GM23338 (cell line): Measurements from ENCODE around the gene HOXD4. TPM values are rescaled to one million over a fixed set of nuclear protein-coding genes. Genes with fewer than 3 reads are reported as not detected.

Experiments
- ATAC-seq: fragments of 200-7000 bp; cut with Tn5 transposase; 3 replicates; pipeline ENCODE4 v1.9.1; 2020
- DNase-seq: peaks from one replicate; pipeline ENCODE4 v3.0.0-alpha.2; 2015; ENCODE audit warnings: low spot score
- H2AFZ ChIP-seq: fragments of 200-600 bp; sonication (generic); 2 replicates; pipeline ENCODE4 v1.8.0; 2016; ENCODE audit warnings: antibody characterized with exemption, mild to moderate bottlenecking, moderate library complexity
- H3F3A ChIP-seq: fragments of 200-600 bp; sonication (generic); replicated peaks from 2 replicates; pipeline ENCODE4 v1.8.0; 2017; ENCODE audit warnings: antibody characterized with exemption, mixed run types, low read depth
- H3K27ac ChIP-seq: fragments of 200-600 bp; sonication (generic); 2 replicates; pipeline ENCODE4 v1.6.1; 2016; ENCODE audit warnings: low read depth
- H3K27me3 ChIP-seq: fragments of 200-600 bp; sonication (generic); 2 replicates; pipeline ENCODE4 v1.8.0; 2016; ENCODE audit warnings: mild to moderate bottlenecking, mixed run types, moderate library complexity; ENCODE audit not compliant: insufficient read depth
- H3K36me3 ChIP-seq: fragments of 200-600 bp; sonication (generic); 2 replicates; pipeline ENCODE4 v1.8.0; 2016; ENCODE audit warnings: mild to moderate bottlenecking; ENCODE audit not compliant: insufficient read depth
- H3K4me1 ChIP-seq: fragments of 200-600 bp; sonication (generic); 2 replicates; pipeline ENCODE4 v1.8.0; 2016; ENCODE audit warnings: mild to moderate bottlenecking, moderate library complexity; ENCODE audit not compliant: insufficient read depth
- H3K4me2 ChIP-seq: fragments of 200-600 bp; sonication (generic); 2 replicates; pipeline ENCODE4 v1.7.1; 2017; ENCODE audit warnings: mixed run types
- H3K4me3 ChIP-seq: fragments of 200-600 bp; sonication (generic); 2 replicates; pipeline ENCODE4 v1.6.1; 2016; ENCODE audit warnings: mixed run types
- H3K79me2 ChIP-seq: fragments of 200-600 bp; sonication (generic); replicated peaks from 2 replicates; pipeline ENCODE4 v1.8.0; 2017; ENCODE audit warnings: mild to moderate bottlenecking; ENCODE audit not compliant: insufficient read depth
- H3K9me2 ChIP-seq: fragments of 200-600 bp; sonication (generic); 2 replicates; pipeline ENCODE4 v1.8.0; 2017; ENCODE audit not compliant: insufficient read depth
- H4K20me1 ChIP-seq: fragments of 200-600 bp; sonication (generic); replicated peaks from 2 replicates; pipeline ENCODE4 v1.8.0; 2017; ENCODE audit warnings: mild to moderate bottlenecking; ENCODE audit not compliant: insufficient read depth
- H3K27ac Mint-ChIP-seq: 2 replicates; pipeline ENCODE4 v1.8.0; 2020; ENCODE audit warnings: inconsistent platforms, mild to moderate bottlenecking, moderate library complexity, mixed read lengths
- H3K27me3 Mint-ChIP-seq: 3 replicates; pipeline ENCODE4 v1.8.0; 2022; ENCODE audit warnings: low read depth, mild to moderate bottlenecking, moderate library complexity, mixed read lengths, inconsistent platforms; ENCODE audit not compliant: insufficient read depth, poor library complexity
- H3K36me3 Mint-ChIP-seq: 3 replicates; pipeline ENCODE4 v1.8.0; 2021; ENCODE audit warnings: low read depth, mild to moderate bottlenecking, inconsistent platforms, moderate library complexity, mixed read lengths
- H3K4me1 Mint-ChIP-seq: 3 replicates; pipeline ENCODE4 v1.8.0; 2020; ENCODE audit warnings: mild to moderate bottlenecking, inconsistent platforms, mixed read lengths
- H3K4me3 Mint-ChIP-seq: 3 replicates; pipeline ENCODE4 v1.8.0; 2021; ENCODE audit warnings: moderate library complexity, mild to moderate bottlenecking, inconsistent platforms, mixed read lengths
- H3K9me3 Mint-ChIP-seq: 3 replicates; pipeline ENCODE4 v1.8.0; 2020; ENCODE audit warnings: moderate library complexity, mild to moderate bottlenecking, inconsistent platforms, mixed read lengths
- CREB1 ChIP-seq: fragments of 250-450 bp; sonication (Bioruptor Pico); IDR thresholded peaks from 2 replicates; pipeline ENCODE4 v1.5.0; 2020; ENCODE audit warnings: low read depth, mild to moderate bottlenecking, moderate library complexity
- CTCF ChIP-seq, 2 experiments: fragments of 200-600 bp in 1 of 2; sonication (generic) in 1 of 2; conservative IDR thresholded peaks; 2 replicates each; pipeline versions ENCODE4 v1.5.1 to v1.6.1; 2016 to 2017; ENCODE audit warnings: antibody characterized with exemption in 2 of 2, low read depth in 2 of 2, mild to moderate bottlenecking in 2 of 2, moderate library complexity in 1 of 2
- EZH2 ChIP-seq: fragments of 200-600 bp; sonication (generic); IDR thresholded peaks from one replicate; pipeline ENCODE4 v1.8.0; 2017; ENCODE audit warnings: antibody characterized with exemption, mild to moderate bottlenecking, low read depth; ENCODE audit not compliant: unreplicated experiment
- EZH2phosphoT487 ChIP-seq: fragments of 200-600 bp; sonication (generic); IDR thresholded peaks from one replicate; pipeline ENCODE4 v1.8.1; 2018; ENCODE audit warnings: antibody characterized with exemption; ENCODE audit not compliant: unreplicated experiment
- NANOG ChIP-seq: IDR thresholded peaks from 2 replicates; pipeline ENCODE4 v1.6.1; 2016; ENCODE audit warnings: antibody characterized with exemption, borderline replicate concordance
- POLR2AphosphoS5 ChIP-seq: IDR thresholded peaks from 2 replicates; pipeline ENCODE4 v1.6.1; 2016; ENCODE audit warnings: antibody characterized with exemption, low read depth
- REST ChIP-seq: IDR thresholded peaks from one replicate; pipeline ENCODE4 v1.6.1; 2018; ENCODE audit warnings: antibody characterized with exemption; ENCODE audit not compliant: unreplicated experiment
- STAT1 ChIP-seq: IDR thresholded peaks from one replicate; pipeline ENCODE4 v1.6.1; 2016; ENCODE audit warnings: antibody characterized with exemption; ENCODE audit not compliant: unreplicated experiment
- polyA plus RNA-seq: library from polyadenylated mRNA; unstranded; fragments of >200 nt; fragmentation: Nextera tagmentation; extraction: Ambion mirVana; gene quantifications from 2 replicates; pipeline ENCODE4 v1.2.1, GENCODE V29; 2016
- total RNA-seq: library from RNA; depleted of rRNA; stranded (reverse); fragments of >200 nt; shearing (Covaris generic); gene quantifications from 2 replicates; pipeline ENCODE4 v1.2.3, GENCODE V29; 2014
- TF ChIP-seq, protein P1 (sequence below): IDR thresholded peaks from 2 replicates; pipeline ENCODE4 v1.6.1; 2016; ENCODE audit warnings: antibody characterized with exemption

The HOXD4 gene
- total and polyA plus RNA-seq, 2 experiments from 2014 or later, result not detected

DNA sequence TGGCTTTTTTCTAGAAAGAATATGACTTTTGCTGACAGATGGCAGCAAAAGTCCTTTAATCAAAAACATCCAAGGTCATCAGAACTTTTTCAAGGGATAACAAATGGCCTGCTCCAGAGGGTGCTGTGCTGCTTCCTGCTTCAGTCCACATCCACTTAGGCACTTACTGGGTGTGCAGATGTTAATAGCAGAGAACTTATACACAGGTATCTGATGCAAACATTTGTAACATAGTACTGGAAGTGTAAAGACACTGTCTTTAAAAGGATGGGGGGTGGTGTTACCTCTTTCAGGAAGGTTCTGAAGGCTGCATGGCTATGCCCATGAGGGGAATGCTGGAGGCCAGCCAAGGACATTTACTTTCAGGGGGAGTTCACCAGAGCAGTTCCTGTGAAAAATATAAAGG lies 16.3 kb upstream of the HOXD4 start:
- peaks cover 63% of the 10 kb centered on the region for H3F3A ChIP-seq
- Mint-ChIP-seq H3K9me3 (peaks cover 8% of the 10 kb centered on the region; the same call in 2 of the 3 replicates), H3K4me1 (peaks cover 26% of the 10 kb centered on the region), H3K27ac (no peak overlapping the region), H3K27me3 (peaks cover 96% of the 10 kb centered on the region), H3K36me3 (no peaks in the 10 kb centered on the region; the same call in 2 of the 3 replicates), H3K4me3 (peak overlapping the region; percentile 67; the same call in 1 of the 3 replicates)
- ATAC-seq (no peak), DNase-seq (no peak)
- H3K4me2 ChIP-seq, result peak overlapping the region; percentile 83; the same call in 1 of the 2 replicates
- H4K20me1 ChIP-seq, result peaks cover 71% of the 10 kb centered on the region
- H3K9me2 ChIP-seq, result no peaks in the 10 kb centered on the region
- H3K4me3 ChIP-seq, result no peak overlapping the region
- no peak overlapping the region for H3K27ac ChIP-seq
- TF ChIP-seq POLR2AphosphoS5, result no peak
- no peak for TF ChIP-seq REST
- TF ChIP-seq CTCF (conservative IDR thresholded peaks at IDR 0.05; ENCODE audit: low read depth in 2 of 2), result peak in 1 of 2 experiments; percentile 17; a peak in 1 of 4 replicates
- TF ChIP-seq CREB1 (CRISPR knock-in tag), result no peak
- no peak overlapping the region for H2AFZ ChIP-seq
- H3K4me1 ChIP-seq, result peaks cover 44% of the 10 kb centered on the region
- H3K27me3 ChIP-seq, result peaks cover 100% of the 10 kb centered on the region
- H3K79me2 ChIP-seq, result no peaks in the 10 kb centered on the region
- H3K36me3 ChIP-seq, result no peaks in the 10 kb centered on the region

GRCh38 chr2:176136374-176137251 lies 14.7 kb upstream of the HOXD4 start:
- no peaks in the 10 kb centered on the region for H3K79me2 ChIP-seq
- no peak overlapping the region for H3K27ac Mint-ChIP-seq
- H3K36me3 Mint-ChIP-seq, result no peaks in the 10 kb centered on the region; the same call in 2 of the 3 replicates
- H3K27me3 Mint-ChIP-seq, result peaks cover 98% of the 10 kb centered on the region
- peak overlapping the region; percentile 83 for H3K4me2 ChIP-seq
- H3K36me3 ChIP-seq, result no peaks in the 10 kb centered on the region
- ATAC-seq (peak; percentile 18), DNase-seq (peak; percentile 66)
- peaks cover 60% of the 10 kb centered on the region for H3F3A ChIP-seq
- no peak overlapping the region for H3K27ac ChIP-seq
- H3K4me1 Mint-ChIP-seq, result peaks cover 24% of the 10 kb centered on the region
- peaks cover 67% of the 10 kb centered on the region for H4K20me1 ChIP-seq
- peak overlapping the region; percentile 67 for H3K4me3 Mint-ChIP-seq
- peak overlapping the region; percentile 58 for H3K4me3 ChIP-seq
- peaks cover 100% of the 10 kb centered on the region for H3K27me3 ChIP-seq
- peak overlapping the region; percentile 92 for H2AFZ ChIP-seq
- peaks cover 42% of the 10 kb centered on the region for H3K4me1 ChIP-seq
- peaks cover 3% of the 10 kb centered on the region; the same call in 1 of the 3 replicates for H3K9me3 Mint-ChIP-seq
- H3K9me2 ChIP-seq, result no peaks in the 10 kb centered on the region
- TF ChIP-seq NANOG, result no peak
- peak; percentile 85 for TF ChIP-seq EZH2phosphoT487
- no peak for TF ChIP-seq POLR2AphosphoS5
- no peak for TF ChIP-seq REST
- no peak for TF ChIP-seq CTCF (conservative IDR thresholded peaks at IDR 0.05; ENCODE audit: low read depth in 2 of 2)
- no peak for TF ChIP-seq STAT1
- TF ChIP-seq, protein P1, sequence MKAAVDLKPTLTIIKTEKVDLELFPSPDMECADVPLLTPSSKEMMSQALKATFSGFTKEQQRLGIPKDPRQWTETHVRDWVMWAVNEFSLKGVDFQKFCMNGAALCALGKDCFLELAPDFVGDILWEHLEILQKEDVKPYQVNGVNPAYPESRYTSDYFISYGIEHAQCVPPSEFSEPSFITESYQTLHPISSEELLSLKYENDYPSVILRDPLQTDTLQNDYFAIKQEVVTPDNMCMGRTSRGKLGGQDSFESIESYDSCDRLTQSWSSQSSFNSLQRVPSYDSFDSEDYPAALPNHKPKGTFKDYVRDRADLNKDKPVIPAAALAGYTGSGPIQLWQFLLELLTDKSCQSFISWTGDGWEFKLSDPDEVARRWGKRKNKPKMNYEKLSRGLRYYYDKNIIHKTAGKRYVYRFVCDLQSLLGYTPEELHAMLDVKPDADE, result no peak
- peak; percentile 89 for TF ChIP-seq EZH2
